ENCODE data around the gene MIR17HG.

Gene MIR17HG

DNA sequence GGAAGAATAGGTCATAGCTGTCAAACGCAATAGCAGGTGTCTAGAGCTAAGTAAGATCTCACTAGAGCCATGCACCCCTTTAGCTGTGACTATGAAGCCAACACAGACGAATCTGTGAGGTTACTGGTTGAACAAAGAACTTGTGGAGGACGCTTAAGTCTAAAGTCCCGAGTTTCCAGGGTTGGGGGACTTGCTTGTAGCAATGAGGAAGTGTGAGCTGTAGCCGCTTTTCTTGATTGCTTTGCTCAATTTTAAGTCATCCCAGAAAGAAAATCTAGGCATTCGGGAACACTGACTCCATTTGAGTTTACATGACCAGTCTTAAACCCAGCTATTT, 52.5 kb downstream of the MIR17HG start:
- Histone ChIP-seq H3K4me1 (ENCODE audit: insufficient read depth, low read length) (peaks cover 8% of the 10 kb centered on the region; the same call in 1 of the 2 replicates), H3K36me3 (ENCODE audit: insufficient read depth, low read length) (no peaks in the 10 kb centered on the region), H3K27ac (ENCODE audit: low read depth, low read length) (no peak overlapping the region), H3K4me3 (ENCODE audit: low read length) (no peak overlapping the region), H3K9ac (ENCODE audit: low read depth, low read length) (no peak overlapping the region), H3K9me3 (ENCODE audit: insufficient read depth, low read depth, low read length) (no peaks in the 10 kb centered on the region), H3K27me3 (ENCODE audit: insufficient read depth, low read length) (peaks cover 74% of the 10 kb centered on the region)
- WGBS = 78% methylated on average over 6 of the region's 6 CpGs

DNA sequence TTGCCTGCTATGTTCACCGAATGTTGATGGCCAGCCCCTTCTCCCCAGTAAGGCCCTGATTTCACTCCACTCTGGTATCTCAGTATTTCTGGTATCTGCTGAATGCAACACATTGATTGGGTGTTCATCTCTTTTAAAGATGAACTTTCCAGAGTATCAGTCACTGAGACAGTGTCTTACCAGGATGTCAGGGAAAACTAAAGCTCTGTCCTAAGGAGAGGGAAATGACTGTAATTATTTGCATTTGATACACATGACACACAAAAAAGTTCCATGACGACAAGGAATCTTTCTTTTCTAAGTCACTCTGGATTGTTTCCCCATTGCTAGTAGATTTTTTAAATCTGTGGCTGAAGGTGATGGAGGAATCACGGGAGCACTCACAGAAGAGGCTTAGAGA, 53.2 kb downstream of the MIR17HG start:
- Histone ChIP-seq H3K9me3 (ENCODE audit: insufficient read depth, low read depth, low read length) (no peaks in the 10 kb centered on the region), H3K9ac (ENCODE audit: low read depth, low read length) (no peak overlapping the region), H3K4me1 (ENCODE audit: insufficient read depth, low read length) (peaks cover 8% of the 10 kb centered on the region; the same call in 1 of the 2 replicates), H3K27me3 (ENCODE audit: insufficient read depth, low read length) (peaks cover 69% of the 10 kb centered on the region), H3K36me3 (ENCODE audit: insufficient read depth, low read length) (no peaks in the 10 kb centered on the region), H3K4me3 (ENCODE audit: low read length) (no peak overlapping the region), H3K27ac (ENCODE audit: low read depth, low read length) (no peak overlapping the region)
- WGBS = 83% methylated on average over 2 of the region's 3 CpGs

DNA sequence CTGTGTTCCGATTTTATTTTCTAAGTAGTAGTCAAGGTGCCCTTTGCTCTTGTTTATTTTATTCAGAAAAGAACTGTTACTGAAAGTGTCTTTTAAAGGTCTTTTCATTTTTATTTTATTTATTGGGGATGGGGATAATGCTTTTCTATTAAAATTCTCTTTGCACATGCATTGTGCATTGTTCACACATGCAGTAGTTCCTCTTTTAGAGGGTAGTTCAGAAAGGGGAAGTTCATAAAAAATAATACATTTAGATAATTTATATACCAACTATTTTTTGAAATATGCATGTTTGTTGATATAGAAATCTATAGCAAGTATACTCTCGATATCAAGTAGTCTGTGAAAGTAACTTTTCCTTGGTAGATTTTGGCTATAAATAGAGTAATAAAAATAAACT, 54.4 kb downstream of the MIR17HG start:
- WGBS = 88% methylated on average over 1 of the region's 2 CpGs
- no peak overlapping the region for H3K4me3 ChIP-seq (ENCODE audit: low read length)
- no peaks in the 10 kb centered on the region for H3K36me3 ChIP-seq (ENCODE audit: insufficient read depth, low read length)
- no peak overlapping the region for H3K9ac ChIP-seq (ENCODE audit: low read depth, low read length)
- H3K27me3 ChIP-seq (ENCODE audit: insufficient read depth, low read length) = peaks cover 58% of the 10 kb centered on the region
- no peak overlapping the region for H3K27ac ChIP-seq (ENCODE audit: low read depth, low read length)
- H3K4me1 ChIP-seq (ENCODE audit: insufficient read depth, low read length) = peaks cover 8% of the 10 kb centered on the region; the same call in 1 of the 2 replicates
- no peaks in the 10 kb centered on the region for H3K9me3 ChIP-seq (ENCODE audit: insufficient read depth, low read depth, low read length)

Measured in HUES64 (cell line).